ENCODE results near the gene TAS2R46.

TAS2R46 gene

GRCh38 chr12:11031307-11031706 lies 30.8 kb downstream of the TAS2R46 start, which contains the start of gene TAS2R31:
Gene TAS2R31 (minus strand): TSS chr12:11031407. CDS start chr12:11031335, 72 bp downstream.
- DNase-seq, result no peak

GRCh38 chr12:11026118-11026517 lies 36.0 kb downstream of the TAS2R46 start:
- DNase-seq, result no peak

- DNase-seq, result no peak
These were observed 38.7 kb downstream of the TAS2R46 start for GRCh38 chr12:11023387-11023786.

GRCh38 chr12:11022520-11022919 lies 39.6 kb downstream of the TAS2R46 start, which contains the start of gene TAS2R19:
Gene TAS2R19 (minus strand): TSS chr12:11022620. CDS start chr12:11022571, 49 bp downstream.
- no peak for DNase-seq

GRCh38 chr12:11016937-11017336 lies 45.2 kb downstream of the TAS2R46 start:
- DNase-seq, result no peak

- DNase-seq, result no peak
These were observed 46.2 kb downstream of the TAS2R46 start for GRCh38 chr12:11015775-11016430.

GRCh38 chr12:11014234-11014633 lies 47.9 kb downstream of the TAS2R46 start:
- DNase-seq, result no peak

All from NCI-H446 (cell line).